NCI-H69 (cell line): ENCODE results near the gene INO80.

ENCODE experiments used
- DNase-seq: peaks from one replicate; lab custom pipeline; 2025; lab: John Stamatoyannopoulos, UW

INO80 gene

GRCh38 chr15:40929660-40930429, 186.2 kb downstream of the INO80 start:
- peak; percentile 82 for DNase-seq
